ENCODE measurements around the gene PPP1R12A.

DNA sequence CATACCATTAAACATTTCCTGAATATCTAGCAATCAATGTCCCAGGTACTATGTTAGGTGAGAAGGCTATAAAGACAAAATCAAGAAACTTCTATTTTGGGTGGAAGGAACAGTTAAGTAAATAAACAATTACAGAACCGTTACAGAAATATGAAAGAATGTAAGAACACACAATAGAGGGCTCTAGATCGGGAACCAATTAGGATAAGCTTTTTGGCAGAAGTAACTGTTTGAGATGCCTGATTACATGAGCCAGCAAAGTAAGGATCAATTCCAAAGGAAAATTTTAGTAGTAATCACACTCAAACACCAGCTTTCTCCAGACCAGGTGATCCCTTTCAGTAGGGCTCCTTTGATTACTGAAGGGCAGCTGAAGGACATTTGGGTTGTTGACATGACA, 33.9 kb downstream of the PPP1R12A start:
- TF ChIP-seq GABPA (IDR thresholded peaks at IDR 0.05; ENCODE audit: low read depth) = no peak
- TF ChIP-seq CTCF (IDR thresholded peaks at IDR 0.05; ENCODE audit: insufficient read depth, low read length) = no peak

Measured in HL-60 (cell line).